Adipocyte (in vitro differentiated cells): Measurements from ENCODE around the gene TOMM40.
"Not testable (repeated sequence)": the region's sequence is repeated elsewhere in the genome, so short reads cannot be mapped to it uniquely, and the experiment has no call there.

ENCODE experiments used
- DNase-seq: peaks from one replicate; pipeline ENCODE4 v3.0.0-alpha.2; 2015; ENCODE audit warnings: low read depth
- H3K27me3 ChIP-seq: replicated peaks from 2 replicates; pipeline ENCODE4 v1.7.0; 2013; ENCODE audit warnings: mild to moderate bottlenecking, low read length, moderate library complexity; ENCODE audit not compliant: control insufficient read depth, insufficient read depth
- H3K36me3 ChIP-seq: 2 replicates; pipeline ENCODE4 v1.7.0; 2013; ENCODE audit warnings: low read length, mild to moderate bottlenecking, moderate library complexity; ENCODE audit not compliant: control insufficient read depth, insufficient read depth, severe bottlenecking
- H3K4me1 ChIP-seq: 2 replicates; pipeline ENCODE4 v1.7.0; 2013; ENCODE audit warnings: mild to moderate bottlenecking, low read length, moderate library complexity; ENCODE audit not compliant: control insufficient read depth, insufficient read depth
- H3K4me3 ChIP-seq: 2 replicates; pipeline ENCODE4 v1.7.0; 2013; ENCODE audit warnings: mild to moderate bottlenecking, low read length, moderate library complexity
- H3K9ac ChIP-seq: 2 replicates; pipeline ENCODE4 v1.7.0; 2013; ENCODE audit warnings: mild to moderate bottlenecking, low read length, moderate library complexity
- H3K9me3 ChIP-seq: 2 replicates; pipeline ENCODE4 v1.7.0; 2013; ENCODE audit warnings: mild to moderate bottlenecking, low read length, moderate library complexity; ENCODE audit not compliant: control insufficient read depth

Gene TOMM40

DNA sequence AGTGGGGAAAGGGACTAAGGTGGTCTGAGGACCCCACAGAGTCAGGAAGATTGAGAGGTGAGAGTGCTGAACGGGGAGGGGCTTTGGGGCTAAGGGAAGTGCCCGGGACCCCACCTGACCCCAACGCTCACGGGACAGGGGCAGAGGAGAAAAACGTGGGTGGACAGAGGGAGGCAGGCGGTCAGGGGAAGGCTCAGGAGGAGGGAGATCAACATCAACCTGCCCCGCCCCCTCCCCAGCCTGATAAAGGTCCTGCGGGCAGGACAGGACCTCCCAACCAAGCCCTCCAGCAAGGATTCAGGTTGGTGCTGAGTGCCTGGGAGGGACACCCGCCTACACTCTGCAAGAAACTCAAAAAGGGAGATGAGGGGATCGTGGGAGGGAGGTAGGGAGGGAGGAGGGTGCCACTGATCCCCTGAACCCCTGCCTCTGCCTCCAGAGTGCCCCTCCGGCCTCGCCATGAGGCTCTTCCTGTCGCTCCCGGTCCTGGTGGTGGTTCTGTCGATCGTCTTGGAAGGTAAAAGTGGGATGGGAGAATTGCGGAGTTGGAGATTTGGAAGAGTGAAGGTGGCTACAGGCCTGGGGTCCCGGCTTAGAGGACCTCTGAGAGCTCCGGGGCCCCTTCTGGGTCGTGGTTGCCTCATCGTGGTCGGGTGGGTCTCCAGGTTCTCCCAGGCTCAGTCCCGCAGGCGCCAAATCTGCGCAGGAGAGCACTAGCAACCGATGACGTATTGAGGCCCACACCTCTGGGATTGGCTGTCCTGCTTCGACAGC is 23.6 kb downstream of the TOMM40 start, which contains the start of gene APOC1:
Gene APOC1 (plus strand): TSS at position 176 of the 774 bp plus-strand sequence. CDS start 284 bp downstream, at position 460.
- DNase-seq: peak; percentile 95
- H3K36me3 ChIP-seq, H3K9me3 ChIP-seq, H3K27me3 ChIP-seq: not testable (repeated sequence)
- Histone ChIP-seq H3K4me3 (peak within 1 kb of the TSS; percentile 75), H3K9ac (peak within 1 kb of the TSS; percentile 76), H3K4me1 (peaks cover 58% of the 10 kb centered on the region)

- H3K36me3 ChIP-seq: no peaks in the 10 kb centered on the region
Observed at GRCh38 chr19:44924243-44924725, 33.2 kb downstream of the TOMM40 start.

DNA sequence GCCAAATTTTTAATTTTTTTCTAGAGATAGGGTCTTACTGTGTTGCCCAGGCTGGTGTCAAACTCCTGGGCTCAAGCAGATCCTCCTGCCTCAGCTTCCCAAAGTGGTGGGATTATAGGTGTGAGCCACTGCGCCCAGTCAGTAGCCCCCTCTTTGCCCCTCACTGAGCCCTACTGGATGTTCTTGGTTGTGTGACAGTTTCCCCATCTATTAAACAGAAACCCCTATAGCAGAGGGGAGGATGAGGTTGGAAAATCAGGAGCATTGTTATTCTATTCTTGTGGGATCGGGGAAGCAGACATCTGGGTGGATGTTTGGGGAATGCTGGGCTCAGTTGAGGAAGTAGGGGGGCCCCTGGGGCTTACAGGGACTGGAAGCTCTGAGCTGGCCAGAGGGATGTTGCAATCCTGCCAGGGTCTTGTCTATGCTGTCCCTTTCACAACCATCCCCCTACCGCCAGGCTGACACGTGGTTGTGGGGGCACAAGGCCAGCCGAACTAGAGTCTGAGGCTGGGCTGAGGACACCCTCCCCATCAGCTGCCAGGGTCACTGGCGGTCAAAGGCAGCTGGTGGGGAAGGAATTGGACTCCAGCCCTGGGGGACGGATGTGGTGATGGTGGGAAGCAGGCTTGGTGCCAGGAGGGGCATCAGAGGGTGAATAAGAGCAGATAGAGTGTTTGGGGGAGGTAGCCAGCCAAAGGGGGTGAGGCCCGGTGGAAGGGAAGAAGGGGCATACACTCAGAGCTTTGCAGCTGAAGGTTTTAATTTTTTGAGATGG is 34.2 kb downstream of the TOMM40 start:
- DNase-seq: peak; percentile 69
- no peaks in the 10 kb centered on the region for H3K27me3 ChIP-seq
- peak overlapping the region; percentile 75 for H3K9ac ChIP-seq
- H3K4me1 ChIP-seq: peaks cover 43% of the 10 kb centered on the region
- peak overlapping the region; percentile 64 for H3K4me3 ChIP-seq
- no peaks in the 10 kb centered on the region for H3K9me3 ChIP-seq
- no peaks in the 10 kb centered on the region for H3K36me3 ChIP-seq

More at GRCh38 chr19:44924243-44924725, 33.2 kb downstream of the TOMM40 start:
- Histone ChIP-seq H3K9ac (peak overlapping the region; percentile 67), H3K4me1 (peaks cover 43% of the 10 kb centered on the region), H3K4me3 (no peak overlapping the region), H3K27me3 (no peaks in the 10 kb centered on the region), H3K9me3 (no peaks in the 10 kb centered on the region)
- no peak for DNase-seq

- DNase-seq: not testable (repeated sequence)
- Histone ChIP-seq H3K9ac (peak overlapping the region; percentile 42), H3K4me1 (peaks cover 43% of the 10 kb centered on the region)
Observed at GRCh38 chr19:44926245-44927077, 35.4 kb downstream of the TOMM40 start.

GRCh38 chr19:44927746-44928145 is 36.7 kb downstream of the TOMM40 start:
- H3K4me1 ChIP-seq: peaks cover 43% of the 10 kb centered on the region
- H3K36me3 ChIP-seq: no peaks in the 10 kb centered on the region
- no peak overlapping the region for H3K4me3 ChIP-seq
- no peaks in the 10 kb centered on the region for H3K9me3 ChIP-seq
- H3K27me3 ChIP-seq: no peaks in the 10 kb centered on the region
- H3K9ac ChIP-seq: peak overlapping the region; percentile 50
- no peak for DNase-seq

More at GRCh38 chr19:44926245-44927077, 35.4 kb downstream of the TOMM40 start:
- not testable (repeated sequence) for H3K27me3 ChIP-seq, H3K9me3 ChIP-seq, H3K4me3 ChIP-seq, H3K36me3 ChIP-seq

GRCh38 chr19:44930088-44930487 is 39.0 kb downstream of the TOMM40 start:
- DNase-seq: no peak
- H3K9ac ChIP-seq: no peak overlapping the region
- H3K27me3 ChIP-seq: no peaks in the 10 kb centered on the region
- H3K4me1 ChIP-seq: peaks cover 35% of the 10 kb centered on the region
- no peaks in the 10 kb centered on the region for H3K36me3 ChIP-seq
- no peaks in the 10 kb centered on the region for H3K9me3 ChIP-seq
- no peak overlapping the region for H3K4me3 ChIP-seq

- Histone ChIP-seq H3K27me3 (no peaks in the 10 kb centered on the region), H3K9me3 (no peaks in the 10 kb centered on the region), H3K9ac (no peak overlapping the region), H3K4me1 (peaks cover 28% of the 10 kb centered on the region), H3K36me3 (no peaks in the 10 kb centered on the region), H3K4me3 (no peak overlapping the region)
- no peak for DNase-seq
Observed at GRCh38 chr19:44931541-44931940, 40.5 kb downstream of the TOMM40 start.

- Histone ChIP-seq H3K36me3 (no peaks in the 10 kb centered on the region), H3K9ac (no peak overlapping the region), H3K4me3 (no peak overlapping the region), H3K27me3 (no peaks in the 10 kb centered on the region), H3K9me3 (no peaks in the 10 kb centered on the region), H3K4me1 (peaks cover 12% of the 10 kb centered on the region)
- no peak for DNase-seq
Observed at GRCh38 chr19:44939668-44940067, 48.6 kb downstream of the TOMM40 start.

DNA sequence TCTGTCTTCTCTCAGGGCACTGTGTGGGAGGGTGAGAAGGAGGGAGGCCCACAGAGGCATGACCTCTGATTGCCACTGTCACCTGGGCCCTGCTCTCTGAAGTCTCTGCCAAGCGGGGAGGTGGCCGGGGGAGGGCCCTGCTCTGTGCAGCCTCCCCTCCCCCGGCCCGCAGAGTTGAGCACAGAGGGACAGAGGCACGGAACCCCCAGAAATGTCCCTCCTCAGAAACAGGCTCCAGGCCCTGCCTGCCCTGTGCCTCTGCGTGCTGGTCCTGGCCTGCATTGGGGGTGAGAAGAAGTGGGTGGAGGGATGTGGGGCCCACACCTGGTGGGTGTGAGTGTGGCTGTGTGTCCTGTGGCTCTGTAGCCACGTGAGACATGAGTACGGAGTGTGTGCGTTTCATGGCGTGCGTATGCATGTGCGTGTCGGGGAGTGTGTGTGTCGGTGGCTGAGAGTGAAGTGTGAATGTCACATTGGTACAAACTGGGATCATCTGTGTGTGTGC is 51.1 kb downstream of the TOMM40 start, which contains the start of gene APOC4:
Gene APOC4 (plus strand): TSS at position 171 of the 505 bp plus-strand sequence. CDS start 41 bp downstream, at position 212.
- no peaks in the 10 kb centered on the region for H3K36me3 ChIP-seq
- H3K9me3 ChIP-seq: no peaks in the 10 kb centered on the region
- H3K27me3 ChIP-seq: no peaks in the 10 kb centered on the region
- no peak within 1 kb of the TSS for H3K4me3 ChIP-seq
- no peak for DNase-seq
- H3K9ac ChIP-seq: no peak within 1 kb of the TSS
- H3K4me1 ChIP-seq: peaks cover 5% of the 10 kb centered on the region

- DNase-seq: no peak
- Histone ChIP-seq H3K9ac (no peak overlapping the region), H3K36me3 (no peaks in the 10 kb centered on the region), H3K27me3 (no peaks in the 10 kb centered on the region), H3K4me1 (peaks cover 5% of the 10 kb centered on the region), H3K4me3 (no peak overlapping the region), H3K9me3 (no peaks in the 10 kb centered on the region)
Observed at GRCh38 chr19:44943801-44944249, 52.8 kb downstream of the TOMM40 start.
